ENCODE results near the gene CDC40. TPM values are rescaled to one million over a fixed set of nuclear protein-coding genes. Genes with fewer than 3 reads are reported as not detected.

Gene CDC40
- total RNA-seq, 1 experiment from 2014 or later: 37.0 TPM

GRCh38 chr6:110158479-110158878 lies 21.7 kb upstream of the CDC40 start:
- H3K9me3 ChIP-seq (ENCODE audit: control insufficient read depth, insufficient read depth, low read depth, low read length): peaks cover 25% of the 10 kb centered on the region
- TF ChIP-seq, protein P1, sequence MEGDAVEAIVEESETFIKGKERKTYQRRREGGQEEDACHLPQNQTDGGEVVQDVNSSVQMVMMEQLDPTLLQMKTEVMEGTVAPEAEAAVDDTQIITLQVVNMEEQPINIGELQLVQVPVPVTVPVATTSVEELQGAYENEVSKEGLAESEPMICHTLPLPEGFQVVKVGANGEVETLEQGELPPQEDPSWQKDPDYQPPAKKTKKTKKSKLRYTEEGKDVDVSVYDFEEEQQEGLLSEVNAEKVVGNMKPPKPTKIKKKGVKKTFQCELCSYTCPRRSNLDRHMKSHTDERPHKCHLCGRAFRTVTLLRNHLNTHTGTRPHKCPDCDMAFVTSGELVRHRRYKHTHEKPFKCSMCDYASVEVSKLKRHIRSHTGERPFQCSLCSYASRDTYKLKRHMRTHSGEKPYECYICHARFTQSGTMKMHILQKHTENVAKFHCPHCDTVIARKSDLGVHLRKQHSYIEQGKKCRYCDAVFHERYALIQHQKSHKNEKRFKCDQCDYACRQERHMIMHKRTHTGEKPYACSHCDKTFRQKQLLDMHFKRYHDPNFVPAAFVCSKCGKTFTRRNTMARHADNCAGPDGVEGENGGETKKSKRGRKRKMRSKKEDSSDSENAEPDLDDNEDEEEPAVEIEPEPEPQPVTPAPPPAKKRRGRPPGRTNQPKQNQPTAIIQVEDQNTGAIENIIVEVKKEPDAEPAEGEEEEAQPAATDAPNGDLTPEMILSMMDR (IDR thresholded peaks at IDR 0.05): no peak
- TF ChIP-seq SIN3A (IDR thresholded peaks at IDR 0.05; ENCODE audit: borderline replicate concordance, insufficient read depth, low read depth, low read length): no peak
- no peak for TF ChIP-seq TCF7L2 (IDR thresholded peaks at IDR 0.05; ENCODE audit: low read depth, low read length)
- no peak overlapping the region for H3K27ac ChIP-seq (ENCODE audit: low read length)
- in situ Hi-C loops (cut with HindIII; ENCODE audit: low pct_unique_long_range_greater_than_20kb, low sequenced_read_pairs) (no loop called here), intact Hi-C loops (cut with micrococcal nuclease; ENCODE audit: unreplicated experiment) (no loop called here)
- CTCF ChIA-PET: no interaction called here
- DNase-seq (ENCODE audit: low read depth, low spot score) (no peak), ATAC-seq (no peak)
- POLR2A ChIA-PET: no interaction called here
- no peaks in the 10 kb centered on the region for H3K36me3 ChIP-seq (ENCODE audit: control insufficient read depth, insufficient read depth, low read length)
- H3K27me3 ChIP-seq (ENCODE audit: control insufficient read depth, insufficient read depth, low read length): no peaks in the 10 kb centered on the region
- TSS peak; percentile 14 for BruUV-seq (replicated peaks)
- H3K4me1 ChIP-seq (ENCODE audit: control insufficient read depth, insufficient read depth, low read length): no peaks in the 10 kb centered on the region
- H3K4me3 ChIP-seq (ENCODE audit: low read depth in 2 of 2, low read length in 2 of 2): no peak overlapping the region

DNA sequence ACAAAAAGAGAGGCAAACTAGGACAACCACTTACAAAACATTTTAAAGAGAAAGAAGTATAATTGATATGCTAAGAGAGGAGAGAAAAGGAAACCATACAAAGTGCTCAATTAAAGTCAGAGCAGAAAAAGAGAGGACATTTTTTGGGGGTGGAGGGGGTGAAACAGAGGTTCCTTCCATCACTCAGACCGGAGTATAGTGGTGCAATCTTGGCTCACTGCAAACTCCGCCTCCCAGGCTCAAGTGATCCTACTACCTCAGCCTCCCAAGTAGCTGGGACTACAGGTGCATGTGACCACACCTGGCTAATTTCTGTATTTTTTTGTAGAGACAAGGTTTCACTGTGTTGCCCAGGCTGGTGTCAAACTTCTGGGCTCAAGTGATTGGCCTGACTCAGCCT lies 10.1 kb upstream of the CDC40 start:
- Histone ChIP-seq H3K36me3 (ENCODE audit: control insufficient read depth, insufficient read depth, low read length) (no peaks in the 10 kb centered on the region), H3K27me3 (ENCODE audit: control insufficient read depth, insufficient read depth, low read length) (no peaks in the 10 kb centered on the region), H3K4me1 (ENCODE audit: control insufficient read depth, insufficient read depth, low read length) (peaks cover 9% of the 10 kb centered on the region; the same call in 1 of the 2 replicates), H3K4me3 (ENCODE audit: low read depth in 2 of 2, low read length in 2 of 2) (no peak overlapping the region), H3K9me3 (ENCODE audit: control insufficient read depth, insufficient read depth, low read depth, low read length) (no peaks in the 10 kb centered on the region), H3K27ac (ENCODE audit: low read length) (no peak overlapping the region)
- in situ Hi-C loops (cut with HindIII; ENCODE audit: low pct_unique_long_range_greater_than_20kb, low sequenced_read_pairs): no loop called here
- TF ChIP-seq POLR2AphosphoS5 (IDR thresholded peaks at IDR 0.05; ENCODE audit: low read depth, low read length): no peak
- no TSS peak for BruUV-seq (replicated peaks)
- DNase-seq (ENCODE audit: low read depth, low spot score) (no peak), ATAC-seq (no peak)
- ChIA-PET CTCF (no interaction called here), POLR2A (no interaction called here)
- intact Hi-C loops (cut with micrococcal nuclease; ENCODE audit: unreplicated experiment): no loop called here

GRCh38 chr6:110173506-110174132 lies 6.6 kb upstream of the CDC40 start:
- ATAC-seq: peak; percentile 45; the same call in 1 of the 2 replicates
- no peaks in the 10 kb centered on the region for H3K27me3 ChIP-seq (ENCODE audit: control insufficient read depth, insufficient read depth, low read length)
- no peak for DNase-seq (ENCODE audit: low read depth, low spot score)
- no TSS peak for BruUV-seq (replicated peaks)
- ChIA-PET POLR2A (no interaction called here), CTCF (no interaction called here)
- intact Hi-C loops (cut with micrococcal nuclease; ENCODE audit: unreplicated experiment) (no loop called here), in situ Hi-C loops (cut with HindIII; ENCODE audit: low pct_unique_long_range_greater_than_20kb, low sequenced_read_pairs) (no loop called here)
- H3K4me1 ChIP-seq (ENCODE audit: control insufficient read depth, insufficient read depth, low read length): peaks cover 32% of the 10 kb centered on the region; the same call in 1 of the 2 replicates
- H3K4me3 ChIP-seq (ENCODE audit: low read depth in 2 of 2, low read length in 2 of 2): no peak overlapping the region
- no peak overlapping the region for H3K27ac ChIP-seq (ENCODE audit: low read length)
- TF ChIP-seq SIN3A (IDR thresholded peaks at IDR 0.05; ENCODE audit: borderline replicate concordance, insufficient read depth, low read depth, low read length) (no peak), REST (IDR thresholded peaks at IDR 0.05; ENCODE audit: insufficient read depth in 1 of 2, low read depth in 2 of 2, low read length in 1 of 2) (peak; percentile 81 to 84)
- H3K36me3 ChIP-seq (ENCODE audit: control insufficient read depth, insufficient read depth, low read length): no peaks in the 10 kb centered on the region; the same call in 1 of the 2 replicates
- H3K9me3 ChIP-seq (ENCODE audit: control insufficient read depth, insufficient read depth, low read depth, low read length): no peaks in the 10 kb centered on the region
